ENCODE measurements around the gene ELAVL3. TPM values are rescaled to one million over a fixed set of nuclear protein-coding genes. Genes with fewer than 3 reads are reported as not detected.
"Not testable (repeated sequence)": the region's sequence is repeated elsewhere in the genome, so short reads cannot be mapped to it uniquely, and the experiment has no call there.

ELAVL3 gene
- total RNA-seq, 1 experiment from 2014 or later = 2.4 TPM

GRCh38 chr19:11420429-11421370 lies 60.1 kb downstream of the ELAVL3 start:
- DNase-seq (ENCODE audit: low spot score) = no peak
- in situ Hi-C loops (cut with HindIII; ENCODE audit: low sequenced_read_pairs) = no loop called here

GRCh38 chr19:11418549-11419506 lies 62.0 kb downstream of the ELAVL3 start, which contains the start of gene RGL3:
Gene RGL3 (minus strand): TSS chr19:11419314. CDS start chr19:11419278, 36 bp downstream.
- in situ Hi-C loops (cut with HindIII; ENCODE audit: low sequenced_read_pairs) = no loop called here
- no peak for DNase-seq (ENCODE audit: low spot score)

GRCh38 chr19:11418094-11418548 lies 62.7 kb downstream of the ELAVL3 start:
- in situ Hi-C loops (cut with HindIII; ENCODE audit: low sequenced_read_pairs) = no loop called here
- DNase-seq (ENCODE audit: low spot score) = no peak

GRCh38 chr19:11416346-11417052 lies 64.3 kb downstream of the ELAVL3 start:
- in situ Hi-C loops (cut with HindIII; ENCODE audit: low sequenced_read_pairs) = no loop called here
- DNase-seq (ENCODE audit: low spot score) = no peak

GRCh38 chr19:11414544-11414943 lies 66.3 kb downstream of the ELAVL3 start:
- DNase-seq (ENCODE audit: low spot score) = no peak
- in situ Hi-C loops (cut with HindIII; ENCODE audit: low sequenced_read_pairs) = no loop called here

GRCh38 chr19:11410682-11411081 lies 70.2 kb downstream of the ELAVL3 start:
- DNase-seq (ENCODE audit: low spot score) = no peak
- in situ Hi-C loops (cut with HindIII; ENCODE audit: low sequenced_read_pairs) = no loop called here

- DNase-seq (ENCODE audit: low spot score) = no peak
- in situ Hi-C loops (cut with HindIII; ENCODE audit: low sequenced_read_pairs) = no loop called here
These were observed 72.3 kb downstream of the ELAVL3 start for GRCh38 chr19:11408591-11408990.

- in situ Hi-C loops (cut with HindIII; ENCODE audit: low sequenced_read_pairs); DNase-seq (ENCODE audit: low spot score): not testable (repeated sequence)
These were observed 74.1 kb downstream of the ELAVL3 start for GRCh38 chr19:11406703-11407236.

GRCh38 chr19:11405846-11406643 lies 74.8 kb downstream of the ELAVL3 start:
- peak; percentile 18 for DNase-seq (ENCODE audit: low spot score)
- in situ Hi-C loops (cut with HindIII; ENCODE audit: low sequenced_read_pairs) = no loop called here

- no peak for DNase-seq (ENCODE audit: low spot score)
- in situ Hi-C loops (cut with HindIII; ENCODE audit: low sequenced_read_pairs) = no loop called here
These were observed 76.1 kb downstream of the ELAVL3 start for GRCh38 chr19:11404588-11405222.

GRCh38 chr19:11401808-11402543 lies 78.9 kb downstream of the ELAVL3 start:
- no peak for DNase-seq (ENCODE audit: low spot score)

More at GRCh38 chr19:11401808-11402543, 78.9 kb downstream of the ELAVL3 start:
- in situ Hi-C loops (cut with HindIII; ENCODE audit: low sequenced_read_pairs) = no loop called here

Other genes starting within 250 kb of the ELAVL3 start
- gene ANGPTL8, start 241.4 kb downstream of the ELAVL3 start, total RNA-seq (2014; rRNA removed; shearing (Covaris generic)) = not detected in 2 replicates
- 12.2 and 23.6 TPM in 2 replicates for gene DOCK6, start 218.5 kb downstream of the ELAVL3 start, total RNA-seq (2014; rRNA removed; shearing (Covaris generic))
- gene TSPAN16, start 184.9 kb downstream of the ELAVL3 start, total RNA-seq (2014; rRNA removed; shearing (Covaris generic)) = not detected in 2 replicates
- 18.2 and 18.3 TPM in 2 replicates for gene RAB3D, start 141.4 kb downstream of the ELAVL3 start, total RNA-seq (2014; rRNA removed; shearing (Covaris generic))
- gene TMEM205, start 134.8 kb downstream of the ELAVL3 start, total RNA-seq (2014; rRNA removed; shearing (Covaris generic)) = 363 and 408 TPM in 2 replicates
- 2.6 TPM in 2 replicates for gene CCDC159, start 134.5 kb downstream of the ELAVL3 start, total RNA-seq (2014; rRNA removed; shearing (Covaris generic))
- gene PLPPR2, start 125.6 kb downstream of the ELAVL3 start, total RNA-seq (2014; rRNA removed; shearing (Covaris generic)) = 8.1 and 11.5 TPM in 2 replicates
- gene SWSAP1, start 106.4 kb downstream of the ELAVL3 start, total RNA-seq (2014; rRNA removed; shearing (Covaris generic)) = 6.2 and 6.3 TPM in 2 replicates
- gene EPOR, start 96.7 kb downstream of the ELAVL3 start, total RNA-seq (2014; rRNA removed; shearing (Covaris generic)) = 20.3 and 20.9 TPM in 2 replicates
- not detected in 2 replicates for gene RGL3, start 61.7 kb downstream of the ELAVL3 start, total RNA-seq (2014; rRNA removed; shearing (Covaris generic))
- 1.7 and 6.1 TPM in 2 replicates for gene ODAD3, start 45.9 kb downstream of the ELAVL3 start, total RNA-seq (2014; rRNA removed; shearing (Covaris generic))
- gene PRKCSH, start 45.4 kb downstream of the ELAVL3 start, total RNA-seq (2014; rRNA removed; shearing (Covaris generic)) = 116 and 141 TPM in 2 replicates
- gene ZNF653, start 24.8 kb upstream of the ELAVL3 start, total RNA-seq (2014; rRNA removed; shearing (Covaris generic)) = 10.2 and 21.8 TPM in 2 replicates
- gene ECSIT, start 48.1 kb upstream of the ELAVL3 start, total RNA-seq (2014; rRNA removed; shearing (Covaris generic)) = 104 and 109 TPM in 2 replicates
- gene CNN1, start 57.8 kb upstream of the ELAVL3 start, total RNA-seq (2014; rRNA removed; shearing (Covaris generic)) = 28.0 and 34.3 TPM in 2 replicates
- 54.0 and 57.8 TPM in 2 replicates for gene ELOF1, start 78.2 kb upstream of the ELAVL3 start, total RNA-seq (2014; rRNA removed; shearing (Covaris generic))
- gene ACP5, start 96.6 kb upstream of the ELAVL3 start, total RNA-seq (2014; rRNA removed; shearing (Covaris generic)) = not detected in 2 replicates
- gene ZNF627, start 116.4 kb upstream of the ELAVL3 start, total RNA-seq (2014; rRNA removed; shearing (Covaris generic)) = 28.9 and 35.6 TPM in 2 replicates